ENCODE measurements around the gene ZFP36.

The ZFP36 gene

DNA sequence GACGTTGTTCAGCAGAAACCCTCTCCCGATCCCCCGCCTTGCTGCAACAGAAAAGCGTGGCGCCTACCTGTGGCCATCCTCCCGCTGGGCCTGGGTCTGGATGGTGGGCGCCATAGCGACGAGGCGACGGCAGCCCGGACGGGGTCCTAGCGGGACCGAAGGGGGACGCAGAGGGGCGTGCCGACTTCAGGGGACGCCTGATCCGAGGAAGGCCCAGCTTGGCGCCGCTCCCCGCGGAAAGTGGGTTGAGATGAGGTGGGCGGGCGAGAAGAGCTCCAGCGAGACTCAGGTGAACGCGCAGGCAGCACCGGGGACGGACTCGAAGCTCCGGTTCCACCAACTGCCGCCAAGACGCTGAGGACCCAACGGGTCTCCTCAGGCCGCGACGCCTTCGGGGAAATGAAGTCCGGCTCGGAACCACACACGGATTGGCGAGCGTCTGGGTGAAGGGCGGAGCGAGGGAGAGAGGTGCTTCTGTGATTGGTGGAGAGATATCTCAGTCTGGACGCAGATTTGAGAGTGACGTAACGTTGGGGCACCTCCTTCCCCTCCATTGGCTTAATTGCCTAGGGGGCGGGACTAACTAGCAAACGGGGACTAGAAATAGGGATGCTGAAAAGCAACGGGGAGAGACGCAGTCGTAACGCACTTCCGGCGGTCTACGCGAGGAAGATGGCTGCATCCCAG is 15.8 kb upstream of the ZFP36 start, which contains the start of the genes MED29 and PAF1:
Gene MED29 (plus strand): TSS at position 628 of the 687 bp plus-strand sequence. CDS start 45 bp downstream, at position 673.
Gene PAF1 (minus strand): TSS at position 356 of the 687 bp plus-strand sequence. CDS start 242 bp downstream, at position 114.
- Histone ChIP-seq H3K9me3 (no peaks in the 10 kb centered on the region), H3K36me3 (replicated peaks) (peaks cover 53% of the 10 kb centered on the region), H3K4me3 (peak within 1 kb of the TSS; percentile 90), H3K27me3 (ENCODE audit: low read depth) (no peaks in the 10 kb centered on the region), H3K4me1 (peaks cover 3% of the 10 kb centered on the region; the same call in 1 of the 2 replicates)
- in situ Hi-C loops (cut with MboI; ENCODE audit: low sequenced_read_pairs) = no loop called here
- peak; percentile 98 to 99 for DNase-seq (ENCODE audit: low spot score in 2 of 2)

- H3K27me3 ChIP-seq (ENCODE audit: low read depth) = no peaks in the 10 kb centered on the region
- H3K36me3 ChIP-seq (replicated peaks) = peaks cover 33% of the 10 kb centered on the region
- no peaks in the 10 kb centered on the region for H3K9me3 ChIP-seq
- in situ Hi-C loops (cut with MboI; ENCODE audit: low sequenced_read_pairs) = no loop called here
- peaks cover 6% of the 10 kb centered on the region for H3K4me1 ChIP-seq
- no peak overlapping the region for H3K4me3 ChIP-seq
- DNase-seq (ENCODE audit: low spot score in 2 of 2) = peak; percentile 59 to 92
These were observed 9.0 kb upstream of the ZFP36 start for GRCh38 chr19:39397360-39398296.

DNA sequence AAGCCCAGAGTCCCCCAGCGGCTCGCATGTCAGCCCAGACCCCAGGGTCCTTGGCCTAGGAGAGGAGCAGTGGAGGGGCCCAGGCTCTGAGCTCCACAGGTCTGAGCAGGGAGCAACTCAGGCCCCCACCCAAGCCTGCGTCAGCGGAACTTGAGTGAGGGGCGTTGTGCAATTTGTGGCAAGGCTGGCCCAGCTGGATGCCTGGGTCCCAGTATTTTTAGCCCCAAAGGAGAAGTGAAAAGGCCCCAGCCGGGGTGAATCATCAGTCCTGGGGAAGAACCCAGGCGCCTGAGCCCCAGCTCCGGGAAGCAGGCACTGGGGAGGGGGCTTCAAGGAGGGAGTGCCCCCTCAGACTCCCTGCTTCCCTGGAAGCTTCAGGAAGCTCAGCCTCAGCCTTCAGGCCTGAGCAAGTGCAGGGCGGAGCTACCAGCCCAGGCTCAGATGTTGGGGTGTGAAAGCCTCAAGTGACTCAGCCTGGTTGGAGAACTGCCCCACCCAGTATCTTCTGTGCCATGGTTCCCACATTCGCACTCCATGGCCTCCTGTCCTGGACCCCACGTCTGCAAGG is 8.3 kb upstream of the ZFP36 start:
- in situ Hi-C loops (cut with MboI; ENCODE audit: low sequenced_read_pairs) = no loop called here
- DNase-seq (ENCODE audit: low spot score in 2 of 2) = no peak
- H3K27me3 ChIP-seq (ENCODE audit: low read depth) = no peaks in the 10 kb centered on the region
- H3K4me1 ChIP-seq = peaks cover 9% of the 10 kb centered on the region
- H3K36me3 ChIP-seq (replicated peaks) = peaks cover 30% of the 10 kb centered on the region
- no peak overlapping the region for H3K4me3 ChIP-seq
- no peaks in the 10 kb centered on the region for H3K9me3 ChIP-seq

GRCh38 chr19:39399668-39400050 is 7.0 kb upstream of the ZFP36 start:
- Histone ChIP-seq H3K9me3 (no peaks in the 10 kb centered on the region), H3K36me3 (replicated peaks) (peaks cover 21% of the 10 kb centered on the region), H3K27me3 (ENCODE audit: low read depth) (no peaks in the 10 kb centered on the region), H3K4me1 (peaks cover 14% of the 10 kb centered on the region), H3K4me3 (no peak overlapping the region)
- in situ Hi-C loops (cut with MboI; ENCODE audit: low sequenced_read_pairs) = no loop called here
- DNase-seq (ENCODE audit: low spot score in 2 of 2) = no peak

DNA sequence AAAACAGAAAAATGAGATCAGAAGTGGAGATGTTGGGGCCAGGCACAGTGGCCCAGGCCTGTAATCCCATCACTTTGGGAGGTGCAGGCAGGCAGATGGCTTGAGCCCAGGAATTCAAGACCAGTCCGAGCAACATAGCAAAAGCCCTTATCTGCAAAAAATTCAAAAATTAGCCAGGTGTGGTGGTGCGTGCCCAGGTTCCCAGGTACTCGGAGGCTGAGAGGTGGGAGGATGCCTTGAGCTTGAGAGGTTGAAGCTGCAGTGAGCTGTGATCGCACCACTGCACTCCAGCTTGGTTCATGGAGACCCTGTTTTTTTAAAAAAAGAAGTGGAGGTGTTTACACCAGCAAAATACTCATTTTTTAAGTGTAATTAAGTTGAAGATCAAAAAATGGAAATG is 6.6 kb upstream of the ZFP36 start:
- Histone ChIP-seq H3K4me3 (no peak overlapping the region), H3K9me3 (no peaks in the 10 kb centered on the region), H3K36me3 (replicated peaks) (peaks cover 17% of the 10 kb centered on the region), H3K4me1 (peaks cover 14% of the 10 kb centered on the region), H3K27me3 (ENCODE audit: low read depth) (no peaks in the 10 kb centered on the region)
- in situ Hi-C loops (cut with MboI; ENCODE audit: low sequenced_read_pairs) = no loop called here
- DNase-seq (ENCODE audit: low spot score in 2 of 2) = no peak

- no peak for DNase-seq (ENCODE audit: low spot score in 2 of 2)
- no peaks in the 10 kb centered on the region for H3K27me3 ChIP-seq (ENCODE audit: low read depth)
- H3K36me3 ChIP-seq (replicated peaks) = peaks cover 11% of the 10 kb centered on the region
- H3K4me1 ChIP-seq = peaks cover 14% of the 10 kb centered on the region
- H3K9me3 ChIP-seq = no peaks in the 10 kb centered on the region
- in situ Hi-C loops (cut with MboI; ENCODE audit: low sequenced_read_pairs) = no loop called here
- no peak overlapping the region for H3K4me3 ChIP-seq
These were observed 5.5 kb upstream of the ZFP36 start for GRCh38 chr19:39401070-39401548.

DNA sequence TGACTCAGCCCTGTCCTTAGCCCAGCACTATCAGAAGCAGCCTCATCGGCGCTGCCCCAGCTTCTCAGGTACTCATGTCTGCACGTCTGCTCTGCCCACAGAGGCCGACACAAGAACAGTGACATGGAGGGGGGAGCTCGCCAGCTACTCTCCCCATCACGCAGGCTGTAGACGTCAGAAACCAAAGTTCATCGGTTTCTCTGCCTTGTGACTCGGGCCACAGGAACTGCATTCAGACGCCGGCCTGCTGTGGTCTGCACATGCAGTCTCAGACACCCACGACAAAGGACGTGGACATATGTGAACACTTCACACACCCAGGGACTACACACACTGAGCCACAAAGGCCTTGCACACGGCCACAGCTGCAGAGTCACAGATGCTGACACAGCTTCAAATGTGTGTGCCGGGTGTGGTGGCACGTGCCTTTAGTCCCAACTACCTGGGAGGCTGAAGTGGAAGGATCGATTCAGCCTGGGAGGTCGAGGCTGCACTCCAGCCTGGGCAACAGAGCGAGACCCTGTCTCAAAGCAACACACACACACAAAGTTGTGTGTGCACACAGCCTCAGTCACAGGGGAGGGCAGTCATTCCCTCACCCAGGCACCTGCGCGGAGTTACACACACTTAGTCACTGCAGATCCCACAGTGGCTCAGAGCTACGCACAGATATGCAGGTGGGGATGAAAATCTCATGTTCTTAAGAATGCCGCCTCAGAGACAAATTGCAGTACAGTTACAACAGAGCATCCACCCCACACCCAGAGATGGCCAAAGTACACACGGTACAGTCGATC is 4.9 kb upstream of the ZFP36 start:
- peaks cover 11% of the 10 kb centered on the region for H3K36me3 ChIP-seq (replicated peaks)
- in situ Hi-C loops (cut with MboI; ENCODE audit: low sequenced_read_pairs) = no loop called here
- H3K4me3 ChIP-seq = no peak overlapping the region; the same call in 1 of the 2 replicates
- peaks cover 14% of the 10 kb centered on the region for H3K4me1 ChIP-seq
- H3K27me3 ChIP-seq (ENCODE audit: low read depth) = no peaks in the 10 kb centered on the region
- no peaks in the 10 kb centered on the region for H3K9me3 ChIP-seq
- no peak for DNase-seq (ENCODE audit: low spot score in 2 of 2)

DNA sequence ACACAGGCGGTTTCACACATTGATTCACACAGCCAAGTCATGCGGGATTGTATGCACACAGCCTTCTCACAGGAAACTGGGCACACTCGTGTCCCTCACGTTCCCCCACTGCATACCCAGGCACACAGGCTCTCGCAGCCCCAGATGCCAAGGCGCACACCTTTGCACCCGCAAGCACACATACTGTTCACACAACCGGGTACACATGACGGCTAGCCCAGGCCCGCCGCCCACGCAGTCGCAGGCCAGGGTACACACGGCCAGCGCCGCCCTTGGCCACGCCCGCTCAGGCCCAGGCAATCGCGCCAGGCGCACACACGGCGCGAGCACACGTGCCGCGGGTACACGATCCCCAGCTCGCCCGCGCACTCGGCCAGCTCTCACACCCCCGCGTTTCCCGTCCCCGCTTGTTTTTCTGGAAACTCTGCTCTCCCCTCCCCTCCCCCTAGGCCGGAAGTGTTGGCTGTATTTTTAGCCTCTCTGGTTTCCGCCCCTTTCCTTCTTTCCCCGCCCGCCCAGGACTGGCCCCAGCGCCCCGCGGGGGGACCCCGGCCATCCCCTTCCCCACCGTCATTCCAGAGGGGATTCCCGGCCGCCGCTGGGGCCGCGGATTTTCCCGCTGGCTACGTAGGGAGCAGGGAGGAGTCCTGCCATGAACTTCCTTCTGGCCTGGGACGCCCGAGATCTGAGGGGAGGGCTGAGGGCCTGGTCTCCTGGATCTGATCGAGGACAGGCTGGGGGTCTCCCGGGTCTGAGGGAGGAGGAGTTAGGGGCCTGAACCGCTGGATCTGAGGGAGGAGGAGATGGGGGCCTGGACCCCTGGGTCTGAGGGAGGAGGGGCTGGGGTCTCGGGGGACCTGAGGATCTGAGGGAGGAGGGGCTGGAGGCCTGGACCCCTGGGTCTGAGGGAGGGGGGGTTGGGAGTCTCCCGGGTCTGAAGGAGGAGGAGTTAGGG is 4.0 kb upstream of the ZFP36 start:
- in situ Hi-C loops (cut with MboI; ENCODE audit: low sequenced_read_pairs) = no loop called here
- H3K4me3 ChIP-seq = peak overlapping the region; percentile 27
- peaks cover 4% of the 10 kb centered on the region; the same call in 1 of the 2 replicates for H3K36me3 ChIP-seq (replicated peaks)
- H3K4me1 ChIP-seq = peaks cover 15% of the 10 kb centered on the region
- H3K9me3 ChIP-seq = no peaks in the 10 kb centered on the region
- DNase-seq (ENCODE audit: low spot score in 2 of 2) = peak; percentile 67 to 87
- no peaks in the 10 kb centered on the region for H3K27me3 ChIP-seq (ENCODE audit: low read depth)

DNA sequence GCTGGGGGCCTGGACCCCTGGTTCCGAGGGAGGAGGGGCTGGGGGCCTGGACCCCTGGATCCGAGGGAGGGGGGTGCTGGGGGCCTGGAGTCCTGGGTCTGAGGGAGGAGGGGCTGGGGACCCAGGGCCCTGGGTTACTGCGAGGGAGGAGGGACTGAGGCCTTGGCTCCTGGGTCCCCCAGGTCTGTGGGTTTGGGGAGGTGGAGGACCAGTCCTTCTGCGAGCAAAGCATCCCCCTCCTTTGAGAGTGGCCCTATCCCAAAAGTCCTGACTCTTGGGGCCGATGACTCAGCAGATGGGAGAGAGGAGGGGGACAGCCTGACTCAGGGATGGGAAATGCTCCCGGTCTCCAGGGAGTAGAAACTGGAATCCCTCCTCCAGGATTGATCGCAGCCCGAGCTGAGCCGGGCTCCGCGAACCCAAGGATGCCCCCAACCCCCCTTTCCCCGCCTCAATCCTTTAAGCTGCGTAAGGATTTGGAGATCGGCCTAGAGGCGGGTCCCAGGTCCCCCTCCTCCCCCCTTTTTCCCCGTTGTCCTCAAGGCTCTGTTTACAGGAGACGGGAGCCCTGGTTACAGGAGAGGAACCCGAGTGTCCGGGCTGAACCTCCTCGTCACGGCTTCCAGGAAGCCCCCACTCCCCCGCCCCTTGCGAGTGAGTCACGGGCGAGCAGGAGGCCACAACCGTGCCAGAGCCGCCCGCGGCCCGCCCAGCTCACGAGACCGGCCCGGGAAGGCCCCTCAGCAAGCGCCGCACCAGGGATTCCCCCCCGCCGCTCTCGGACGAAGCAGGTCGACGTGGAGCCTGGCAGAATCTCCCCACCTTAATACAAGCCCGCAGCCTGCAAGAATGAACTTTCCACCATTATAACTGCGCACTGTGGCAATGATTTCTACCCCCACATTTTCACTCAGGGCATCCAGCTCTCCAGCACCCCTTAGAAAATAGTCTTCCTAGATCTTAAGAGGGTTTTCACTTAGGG is 3.0 kb upstream of the ZFP36 start:
- Histone ChIP-seq H3K4me3 (peak overlapping the region; percentile 27), H3K4me1 (peaks cover 25% of the 10 kb centered on the region), H3K27me3 (ENCODE audit: low read depth) (no peaks in the 10 kb centered on the region), H3K36me3 (replicated peaks) (peaks cover 8% of the 10 kb centered on the region), H3K9me3 (no peaks in the 10 kb centered on the region)
- in situ Hi-C loops (cut with MboI; ENCODE audit: low sequenced_read_pairs) = no loop called here
- DNase-seq (ENCODE audit: low spot score in 2 of 2) = peak; percentile 79 to 90

DNA sequence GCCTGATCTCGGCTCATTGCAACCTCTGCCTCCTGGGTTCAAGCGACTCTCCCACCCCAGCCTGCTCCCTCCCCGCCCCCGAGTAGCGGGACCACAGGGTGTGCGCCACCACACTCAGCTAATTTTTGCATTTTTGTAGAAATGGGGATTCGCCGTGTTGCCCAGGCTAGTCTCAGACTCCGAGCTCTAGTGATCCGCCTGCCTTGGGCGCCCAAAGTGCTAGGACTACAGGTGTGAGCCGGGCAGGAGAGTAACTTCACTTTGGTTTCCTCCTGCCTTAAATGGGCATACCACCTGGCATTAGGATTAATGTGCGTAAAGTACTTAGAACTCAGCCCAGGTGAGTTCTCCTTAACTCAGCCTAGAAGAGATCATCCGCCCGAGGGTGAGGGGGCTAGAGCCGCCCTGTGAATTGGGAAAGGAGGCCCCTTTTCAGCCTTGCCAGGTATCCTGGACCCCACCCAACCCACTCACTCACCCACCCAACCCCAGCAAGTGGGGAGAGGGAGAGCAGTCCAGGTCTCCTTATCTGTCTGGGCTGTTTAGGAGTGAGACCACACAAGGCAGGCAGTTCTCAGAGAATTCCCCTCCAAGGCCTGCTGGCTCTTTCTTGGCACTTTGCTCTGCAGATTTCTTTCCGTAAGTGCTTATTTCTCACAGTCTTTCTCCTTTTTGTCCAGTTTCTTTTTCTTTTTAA is 1.2 kb upstream of the ZFP36 start:
- in situ Hi-C loops (cut with MboI; ENCODE audit: low sequenced_read_pairs) = no loop called here
- Histone ChIP-seq H3K36me3 (replicated peaks) (peaks cover 7% of the 10 kb centered on the region), H3K27me3 (ENCODE audit: low read depth) (no peaks in the 10 kb centered on the region), H3K4me3 (no peak overlapping the region), H3K4me1 (peaks cover 33% of the 10 kb centered on the region), H3K9me3 (no peaks in the 10 kb centered on the region)
- no peak for DNase-seq (ENCODE audit: low spot score in 2 of 2)

Measured in HAP-1 (cell line).